CD4-positive, CD25-positive, alpha-beta regulatory T cell (primary cell): Measurements from ENCODE around the gene ZIC3. TPM values are rescaled to one million over a fixed set of nuclear protein-coding genes. Genes with fewer than 3 reads are reported as not detected.

Experiments used
- ATAC-seq, 2 donors: fragments of 150-1000 bp; cut with Tn5 transposase; one replicate each; pipeline ENCODE4 v1.10.0; 2021; ENCODE audit warnings: low read depth in 2 of 2, moderate number of reproducible peaks in 2 of 2, moderate library complexity in 1 of 2
- DNase-seq, 3 donors: peaks; one replicate each; pipeline versions ENCODE4 v3.0.0 to v3.0.0-alpha.2; 2012 to 2022; ENCODE audit warnings: mixed read lengths in 1 of 3
- H3K27ac ChIP-seq: one replicate; pipeline ENCODE4 v1.7.0; 2013; ENCODE audit warnings: mild to moderate bottlenecking, low read length; ENCODE audit not compliant: insufficient read depth, poor library complexity, severe bottlenecking
- H3K27me3 ChIP-seq: one replicate; pipeline ENCODE4 v1.7.0; 2013; ENCODE audit warnings: low read length; ENCODE audit not compliant: control insufficient read depth, insufficient read depth
- H3K36me3 ChIP-seq: one replicate; pipeline ENCODE4 v1.7.0; 2013; ENCODE audit warnings: mild to moderate bottlenecking, low read length, moderate library complexity; ENCODE audit not compliant: control insufficient read depth, insufficient read depth
- H3K4me1 ChIP-seq: 2 replicates; pipeline ENCODE4 v1.7.0; 2013; ENCODE audit warnings: mild to moderate bottlenecking, low read length; ENCODE audit not compliant: insufficient read depth, control insufficient read depth, poor library complexity, severe bottlenecking
- H3K4me3 ChIP-seq: one replicate; pipeline ENCODE4 v1.7.0; 2013; ENCODE audit warnings: low read depth, mild to moderate bottlenecking, low read length, moderate library complexity
- H3K9me3 ChIP-seq, 2 experiments: 1 replicate in 1 of 2; 2 replicates in 1 of 2; pipeline ENCODE4 v1.7.0; 2013; ENCODE audit warnings: low read length in 2 of 2, mild to moderate bottlenecking in 1 of 2, moderate library complexity in 1 of 2; ENCODE audit not compliant: control insufficient read depth in 2 of 2
- H3K27ac Mint-ChIP-seq, 3 donors: one replicate each; pipeline ENCODE4 v1.8.0; 2020 to 2022; ENCODE audit warnings: mild to moderate bottlenecking in 3 of 3, mixed read lengths in 3 of 3, moderate library complexity in 2 of 3
- H3K27me3 Mint-ChIP-seq: one replicate; pipeline ENCODE4 v1.8.0; 2022; ENCODE audit warnings: mild to moderate bottlenecking, mixed read lengths
- H3K36me3 Mint-ChIP-seq: one replicate; pipeline ENCODE4 v1.8.0; 2020; ENCODE audit warnings: mixed read lengths
- H3K4me1 Mint-ChIP-seq, 4 donors: one replicate each; pipeline ENCODE4 v1.8.0; 2020 to 2022; ENCODE audit warnings: mixed read lengths in 4 of 4, mild to moderate bottlenecking in 1 of 4
- H3K4me3 Mint-ChIP-seq, 4 donors: one replicate each; pipeline ENCODE4 v1.8.0; 2020 to 2022; ENCODE audit warnings: mild to moderate bottlenecking in 4 of 4, mixed read lengths in 4 of 4, moderate library complexity in 3 of 4
- H3K9me3 Mint-ChIP-seq, 7 donors: one replicate each; pipeline ENCODE4 v1.8.0; 2020 to 2022; ENCODE audit warnings: mixed read lengths in 7 of 7, mild to moderate bottlenecking in 3 of 7, moderate library complexity in 2 of 7
- polyA plus RNA-seq, 4 donors: library from polyadenylated mRNA; unstranded; fragments of 300-500 nt; fragmentation: Illumina TruSeq; gene quantifications; one replicate each; pipeline ENCODE4 v1.2.3, GENCODE V29; 2021
- total RNA-seq: library from RNA; stranded (reverse); gene quantifications from one replicate; pipeline ENCODE4 v1.2.3, GENCODE V29; 2022

The ZIC3 gene
- total and polyA plus RNA-seq, 5 donors from 2014 or later: not detected

- DNase-seq: no peak
- no peak overlapping the region for H3K4me3 Mint-ChIP-seq
- Histone ChIP-seq H3K27ac (no peak overlapping the region), H3K9me3 (no peaks in the 10 kb centered on the region), H3K36me3 (no peaks in the 10 kb centered on the region), H3K4me1 (no peaks in the 10 kb centered on the region), H3K27me3 (no peaks in the 10 kb centered on the region), H3K4me3 (no peak overlapping the region)
- no peak for ATAC-seq
- H3K27ac Mint-ChIP-seq: no peak overlapping the region
- no peaks in the 10 kb centered on the region for H3K36me3 Mint-ChIP-seq
- H3K4me1 Mint-ChIP-seq: no peaks in the 10 kb centered on the region
- H3K9me3 Mint-ChIP-seq: peaks cover 0 to 2% (median 0%) of the 10 kb centered on the region in 7 donors
- H3K27me3 Mint-ChIP-seq: no peaks in the 10 kb centered on the region
These were observed 34.8 kb downstream of the ZIC3 start for GRCh38 chrX:137600769-137601168.
